GM23338 (cell line): Measurements from ENCODE around the gene DLG2. TPM values are rescaled to one million over a fixed set of nuclear protein-coding genes. Genes with fewer than 3 reads are reported as not detected.

Experiments
- ATAC-seq: fragments of 200-7000 bp; cut with Tn5 transposase; 3 replicates; pipeline ENCODE4 v1.9.1; 2020
- DNase-seq: peaks from one replicate; pipeline ENCODE4 v3.0.0-alpha.2; 2015; ENCODE audit warnings: low spot score
- H2AFZ ChIP-seq: fragments of 200-600 bp; sonication (generic); 2 replicates; pipeline ENCODE4 v1.8.0; 2016; ENCODE audit warnings: antibody characterized with exemption, mild to moderate bottlenecking, moderate library complexity
- H3F3A ChIP-seq: fragments of 200-600 bp; sonication (generic); replicated peaks from 2 replicates; pipeline ENCODE4 v1.8.0; 2017; ENCODE audit warnings: antibody characterized with exemption, mixed run types, low read depth
- H3K27ac ChIP-seq: fragments of 200-600 bp; sonication (generic); 2 replicates; pipeline ENCODE4 v1.6.1; 2016; ENCODE audit warnings: low read depth
- H3K27me3 ChIP-seq: fragments of 200-600 bp; sonication (generic); 2 replicates; pipeline ENCODE4 v1.8.0; 2016; ENCODE audit warnings: mild to moderate bottlenecking, mixed run types, moderate library complexity; ENCODE audit not compliant: insufficient read depth
- H3K36me3 ChIP-seq: fragments of 200-600 bp; sonication (generic); 2 replicates; pipeline ENCODE4 v1.8.0; 2016; ENCODE audit warnings: mild to moderate bottlenecking; ENCODE audit not compliant: insufficient read depth
- H3K4me1 ChIP-seq: fragments of 200-600 bp; sonication (generic); 2 replicates; pipeline ENCODE4 v1.8.0; 2016; ENCODE audit warnings: mild to moderate bottlenecking, moderate library complexity; ENCODE audit not compliant: insufficient read depth
- H3K4me2 ChIP-seq: fragments of 200-600 bp; sonication (generic); 2 replicates; pipeline ENCODE4 v1.7.1; 2017; ENCODE audit warnings: mixed run types
- H3K4me3 ChIP-seq: fragments of 200-600 bp; sonication (generic); 2 replicates; pipeline ENCODE4 v1.6.1; 2016; ENCODE audit warnings: mixed run types
- H3K79me2 ChIP-seq: fragments of 200-600 bp; sonication (generic); replicated peaks from 2 replicates; pipeline ENCODE4 v1.8.0; 2017; ENCODE audit warnings: mild to moderate bottlenecking; ENCODE audit not compliant: insufficient read depth
- H3K9me2 ChIP-seq: fragments of 200-600 bp; sonication (generic); 2 replicates; pipeline ENCODE4 v1.8.0; 2017; ENCODE audit not compliant: insufficient read depth
- H4K20me1 ChIP-seq: fragments of 200-600 bp; sonication (generic); replicated peaks from 2 replicates; pipeline ENCODE4 v1.8.0; 2017; ENCODE audit warnings: mild to moderate bottlenecking; ENCODE audit not compliant: insufficient read depth
- H3K27ac Mint-ChIP-seq: 2 replicates; pipeline ENCODE4 v1.8.0; 2020; ENCODE audit warnings: inconsistent platforms, mild to moderate bottlenecking, moderate library complexity, mixed read lengths
- H3K27me3 Mint-ChIP-seq: 3 replicates; pipeline ENCODE4 v1.8.0; 2022; ENCODE audit warnings: low read depth, mild to moderate bottlenecking, moderate library complexity, mixed read lengths, inconsistent platforms; ENCODE audit not compliant: insufficient read depth, poor library complexity
- H3K36me3 Mint-ChIP-seq: 3 replicates; pipeline ENCODE4 v1.8.0; 2021; ENCODE audit warnings: low read depth, mild to moderate bottlenecking, inconsistent platforms, moderate library complexity, mixed read lengths
- H3K4me1 Mint-ChIP-seq: 3 replicates; pipeline ENCODE4 v1.8.0; 2020; ENCODE audit warnings: mild to moderate bottlenecking, inconsistent platforms, mixed read lengths
- H3K4me3 Mint-ChIP-seq: 3 replicates; pipeline ENCODE4 v1.8.0; 2021; ENCODE audit warnings: moderate library complexity, mild to moderate bottlenecking, inconsistent platforms, mixed read lengths
- H3K9me3 Mint-ChIP-seq: 3 replicates; pipeline ENCODE4 v1.8.0; 2020; ENCODE audit warnings: moderate library complexity, mild to moderate bottlenecking, inconsistent platforms, mixed read lengths
- EZH2 ChIP-seq: fragments of 200-600 bp; sonication (generic); IDR thresholded peaks from one replicate; pipeline ENCODE4 v1.8.0; 2017; ENCODE audit warnings: antibody characterized with exemption, mild to moderate bottlenecking, low read depth; ENCODE audit not compliant: unreplicated experiment
- EZH2phosphoT487 ChIP-seq: fragments of 200-600 bp; sonication (generic); IDR thresholded peaks from one replicate; pipeline ENCODE4 v1.8.1; 2018; ENCODE audit warnings: antibody characterized with exemption; ENCODE audit not compliant: unreplicated experiment
- JUNB ChIP-seq: IDR thresholded peaks from one replicate; pipeline ENCODE4 v1.6.1; 2016; ENCODE audit warnings: antibody characterized with exemption; ENCODE audit not compliant: unreplicated experiment
- NANOG ChIP-seq: IDR thresholded peaks from 2 replicates; pipeline ENCODE4 v1.6.1; 2016; ENCODE audit warnings: antibody characterized with exemption, borderline replicate concordance
- REST ChIP-seq: IDR thresholded peaks from one replicate; pipeline ENCODE4 v1.6.1; 2018; ENCODE audit warnings: antibody characterized with exemption; ENCODE audit not compliant: unreplicated experiment
- ZNF114 ChIP-seq: fragments of 250-450 bp; sonication (Bioruptor Pico); IDR thresholded peaks from 2 replicates; pipeline ENCODE4 v1.5.0; 2020; ENCODE audit warnings: mild to moderate bottlenecking, moderate library complexity
- ZNF331 ChIP-seq: fragments of 250-450 bp; sonication (Bioruptor Pico); IDR thresholded peaks from 2 replicates; pipeline ENCODE4 v1.5.0; 2020; ENCODE audit warnings: low read depth, mild to moderate bottlenecking, moderate library complexity
- ZNF462 ChIP-seq: fragments of 250-450 bp; sonication (Bioruptor Pico); IDR thresholded peaks from 2 replicates; pipeline ENCODE4 v1.5.0; 2020; ENCODE audit warnings: mild to moderate bottlenecking, moderate library complexity
- polyA plus RNA-seq: library from polyadenylated mRNA; unstranded; fragments of >200 nt; fragmentation: Nextera tagmentation; extraction: Ambion mirVana; gene quantifications from 2 replicates; pipeline ENCODE4 v1.2.1, GENCODE V29; 2016
- total RNA-seq: library from RNA; depleted of rRNA; stranded (reverse); fragments of >200 nt; shearing (Covaris generic); gene quantifications from 2 replicates; pipeline ENCODE4 v1.2.3, GENCODE V29; 2014
- TF ChIP-seq, protein P1 (sequence below): IDR thresholded peaks from 2 replicates; pipeline ENCODE4 v1.6.1; 2016; ENCODE audit warnings: antibody characterized with exemption

DLG2 gene
- total and polyA plus RNA-seq, 2 experiments from 2014 or later, result 19.8 to 21.5 TPM

DNA sequence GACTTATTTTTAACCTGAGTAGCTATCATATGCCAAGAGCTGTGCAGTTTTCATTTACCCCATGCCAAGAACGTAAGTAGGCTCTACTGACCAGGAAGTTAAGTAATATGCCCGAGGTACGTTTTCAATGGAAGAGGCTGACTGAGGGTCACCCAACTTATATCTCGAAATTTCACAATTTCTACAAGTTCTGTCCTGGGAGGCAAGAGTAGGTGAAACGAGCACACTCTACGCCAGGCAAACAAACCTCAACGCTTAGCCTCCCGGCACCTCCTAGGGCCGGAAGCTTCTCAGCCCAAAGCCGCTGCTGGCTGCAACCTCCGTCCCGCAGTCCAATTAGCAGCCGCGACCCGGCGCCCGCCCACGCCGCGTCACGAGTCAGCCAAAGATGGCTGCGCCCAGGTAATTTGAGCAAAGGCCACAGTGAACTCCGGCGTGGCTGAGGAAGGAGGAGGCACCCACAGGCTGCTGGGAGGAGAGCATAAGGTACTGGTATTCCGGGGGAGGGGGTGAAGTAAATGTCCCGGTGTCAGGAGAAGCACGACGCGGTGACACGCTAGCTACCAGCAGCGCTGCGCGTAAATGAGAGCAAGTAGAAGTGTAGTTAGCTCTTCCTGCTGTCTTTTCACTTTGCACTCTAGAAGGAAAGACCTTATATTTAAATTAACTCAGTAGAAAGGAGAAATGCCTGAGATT, 20.6 kb upstream of the DLG2 start, which contains the start of gene TMEM126A (continued):
- no peak for TF ChIP-seq REST
- TF ChIP-seq ZNF331, result no peak
- TF ChIP-seq NANOG, result no peak

DNA sequence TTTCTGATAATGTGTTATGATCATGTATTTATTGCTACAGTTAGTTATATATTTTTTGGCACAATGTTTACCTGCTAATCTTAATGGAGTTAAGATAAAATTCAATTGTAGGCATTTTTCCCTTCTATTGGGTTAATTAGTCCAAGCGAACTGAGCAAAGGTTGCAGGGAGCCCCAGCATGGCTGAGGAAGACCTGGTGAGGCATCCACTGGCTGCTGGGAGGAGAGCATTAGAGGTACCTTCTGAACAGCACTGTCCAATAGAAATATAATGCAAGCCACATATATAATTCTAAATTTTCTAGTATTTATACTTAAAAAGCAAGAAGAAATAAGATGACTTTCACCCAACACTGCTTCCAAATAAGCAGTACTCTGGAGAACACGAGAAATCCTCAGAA, 19.9 kb upstream of the DLG2 start:
- Histone ChIP-seq H3K27me3 (no peaks in the 10 kb centered on the region), H3K36me3 (no peaks in the 10 kb centered on the region; the same call in 1 of the 2 replicates), H3K4me1 (peaks cover 11% of the 10 kb centered on the region), H3K27ac (peak overlapping the region; percentile 77; the same call in 1 of the 2 replicates), H3F3A (no peaks in the 10 kb centered on the region), H3K9me2 (no peaks in the 10 kb centered on the region), H4K20me1 (no peaks in the 10 kb centered on the region), H3K4me2 (peak overlapping the region; percentile 78), H3K79me2 (peaks cover 8% of the 10 kb centered on the region; the same call in 1 of the 2 replicates), H2AFZ (0 out of 2 replicates have a peak overlapping the region, but pooled peaks have one; percentile 39), H3K4me3 (peak overlapping the region; percentile 66)
- DNase-seq, result no peak
- Mint-ChIP-seq H3K36me3 (peaks cover 10% of the 10 kb centered on the region; the same call in 1 of the 3 replicates), H3K9me3 (no peaks in the 10 kb centered on the region), H3K4me1 (peaks cover 23% of the 10 kb centered on the region), H3K27me3 (peaks cover 2% of the 10 kb centered on the region), H3K4me3 (peak overlapping the region; percentile 93), H3K27ac (peak overlapping the region; percentile 98)
- ATAC-seq, result peak; percentile 7; the same call in 1 of the 3 replicates
- TF ChIP-seq ZNF462 (CRISPR knock-in tag) (no peak), EZH2 (no peak), ZNF331 (no peak), JUNB (no peak), NANOG (no peak), EZH2phosphoT487 (no peak), ZNF114 (CRISPR knock-in tag) (no peak), REST (no peak)
- TF ChIP-seq, protein P1, sequence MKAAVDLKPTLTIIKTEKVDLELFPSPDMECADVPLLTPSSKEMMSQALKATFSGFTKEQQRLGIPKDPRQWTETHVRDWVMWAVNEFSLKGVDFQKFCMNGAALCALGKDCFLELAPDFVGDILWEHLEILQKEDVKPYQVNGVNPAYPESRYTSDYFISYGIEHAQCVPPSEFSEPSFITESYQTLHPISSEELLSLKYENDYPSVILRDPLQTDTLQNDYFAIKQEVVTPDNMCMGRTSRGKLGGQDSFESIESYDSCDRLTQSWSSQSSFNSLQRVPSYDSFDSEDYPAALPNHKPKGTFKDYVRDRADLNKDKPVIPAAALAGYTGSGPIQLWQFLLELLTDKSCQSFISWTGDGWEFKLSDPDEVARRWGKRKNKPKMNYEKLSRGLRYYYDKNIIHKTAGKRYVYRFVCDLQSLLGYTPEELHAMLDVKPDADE, result no peak
